Effector memory CD8-positive, alpha-beta T cell (primary cell): ENCODE measurements around the gene TRIM59.
A peak's percentile ranks its signal among the peaks of the same experiment; 100 is the strongest.

ENCODE experiments used
- ATAC-seq: fragments of 150-1000 bp; cut with Tn5 transposase; replicated peaks from 2 replicates; pipeline ENCODE4 v1.10.0; 2021; ENCODE audit warnings: mild to moderate bottlenecking, moderate library complexity
- DNase-seq, 3 experiments: peaks; one replicate each; pipeline ENCODE4 v3.0.0; 2021
- H3K27ac Mint-ChIP-seq, 2 donors: one replicate each; pipeline ENCODE4 v1.8.0; 2022; ENCODE audit warnings: mild to moderate bottlenecking in 2 of 2, mixed read lengths in 2 of 2, moderate library complexity in 2 of 2
- H3K27me3 Mint-ChIP-seq, 2 donors: one replicate each; pipeline ENCODE4 v1.8.0; 2022; ENCODE audit warnings: mixed read lengths in 2 of 2
- H3K36me3 Mint-ChIP-seq: one replicate; pipeline ENCODE4 v1.8.0; 2022; ENCODE audit warnings: mild to moderate bottlenecking, moderate library complexity, mixed read lengths; ENCODE audit not compliant: insufficient read depth
- H3K4me1 Mint-ChIP-seq, 2 donors: one replicate each; pipeline ENCODE4 v1.8.0; 2022; ENCODE audit warnings: low read depth in 2 of 2, mixed read lengths in 2 of 2
- H3K4me3 Mint-ChIP-seq, 2 donors: one replicate each; pipeline ENCODE4 v1.8.0; 2022; ENCODE audit warnings: mild to moderate bottlenecking in 2 of 2, mixed read lengths in 2 of 2, moderate library complexity in 2 of 2
- H3K9me3 Mint-ChIP-seq, 2 donors: one replicate each; pipeline ENCODE4 v1.8.0; 2022; ENCODE audit warnings: mixed read lengths in 2 of 2

The TRIM59 gene

DNA sequence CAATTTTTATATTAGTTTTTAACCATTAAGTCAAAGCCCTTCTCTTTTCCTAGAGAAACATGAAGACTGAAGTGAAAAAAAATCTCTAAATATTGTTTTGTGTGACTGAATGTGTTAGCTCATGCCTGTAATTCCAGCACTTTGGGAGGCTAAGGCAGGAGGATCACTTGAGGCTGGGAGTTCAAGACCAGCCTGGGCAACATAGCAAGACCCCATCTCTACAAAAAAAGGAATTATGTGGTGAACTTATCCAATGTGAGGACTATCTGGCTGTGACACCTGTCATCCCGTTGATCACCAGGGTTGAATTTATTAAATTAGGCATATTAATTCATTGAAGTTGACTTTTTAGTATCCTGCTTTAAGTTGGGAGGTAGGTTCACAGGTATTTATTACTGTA lies 37.1 kb downstream of the TRIM59 start:
- Mint-ChIP-seq H3K36me3 (peaks cover 32% of the 10 kb centered on the region), H3K9me3 (no peaks in the 10 kb centered on the region)

DNA sequence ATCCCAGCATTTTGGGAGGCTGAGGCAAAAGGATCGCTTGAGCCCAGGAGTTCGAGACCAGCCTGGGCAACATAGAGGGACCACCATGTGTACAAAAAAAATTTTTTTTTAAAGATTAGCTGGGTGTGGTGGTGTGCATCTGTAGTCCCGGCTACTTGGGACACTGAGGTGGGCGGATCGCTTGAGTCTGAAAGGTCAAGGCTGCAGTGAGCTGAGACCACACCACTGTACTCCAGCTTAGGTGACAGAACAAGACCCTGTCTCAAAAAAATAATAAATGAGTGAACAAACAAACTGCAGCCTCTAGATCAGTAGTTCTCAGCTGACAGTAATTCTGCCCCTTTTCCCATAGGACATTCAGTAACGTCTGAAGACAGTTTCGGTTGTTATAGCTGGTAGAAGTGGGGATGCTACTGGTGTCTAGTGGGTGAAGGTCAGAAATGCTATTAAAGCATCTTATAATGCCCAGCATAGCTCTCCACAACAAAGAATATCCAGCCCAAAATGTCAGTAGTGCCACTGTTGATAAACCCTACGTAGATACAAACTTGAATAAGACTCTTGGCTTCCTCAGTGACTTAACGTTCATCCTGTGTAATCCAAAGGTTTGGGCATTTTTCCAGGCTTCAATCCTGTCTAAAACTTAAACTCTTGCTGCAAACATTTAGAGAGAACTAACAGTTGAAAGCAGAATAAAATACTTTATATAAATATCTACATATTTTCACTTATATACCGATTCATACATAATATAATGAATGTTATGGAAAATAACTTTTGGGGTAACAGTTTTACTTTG lies 39.6 kb downstream of the TRIM59 start:
- no peak for DNase-seq
- Mint-ChIP-seq H3K4me3 (no peak overlapping the region), H3K36me3 (peaks cover 20% of the 10 kb centered on the region), H3K27ac (no peak overlapping the region), H3K4me1 (peaks cover 0 to 4% of the 10 kb centered on the region in 2 donors), H3K27me3 (no peaks in the 10 kb centered on the region), H3K9me3 (no peaks in the 10 kb centered on the region)
- ATAC-seq: no peak

More for the DNA sequence above, 37.1 kb downstream of the TRIM59 start:
- no peaks in the 10 kb centered on the region for H3K27me3 Mint-ChIP-seq
- no peak overlapping the region for H3K27ac Mint-ChIP-seq
- DNase-seq: no peak
- no peak for ATAC-seq
- H3K4me3 Mint-ChIP-seq: no peak overlapping the region
- peaks cover 3 to 12% of the 10 kb centered on the region in 2 donors for H3K4me1 Mint-ChIP-seq

DNA sequence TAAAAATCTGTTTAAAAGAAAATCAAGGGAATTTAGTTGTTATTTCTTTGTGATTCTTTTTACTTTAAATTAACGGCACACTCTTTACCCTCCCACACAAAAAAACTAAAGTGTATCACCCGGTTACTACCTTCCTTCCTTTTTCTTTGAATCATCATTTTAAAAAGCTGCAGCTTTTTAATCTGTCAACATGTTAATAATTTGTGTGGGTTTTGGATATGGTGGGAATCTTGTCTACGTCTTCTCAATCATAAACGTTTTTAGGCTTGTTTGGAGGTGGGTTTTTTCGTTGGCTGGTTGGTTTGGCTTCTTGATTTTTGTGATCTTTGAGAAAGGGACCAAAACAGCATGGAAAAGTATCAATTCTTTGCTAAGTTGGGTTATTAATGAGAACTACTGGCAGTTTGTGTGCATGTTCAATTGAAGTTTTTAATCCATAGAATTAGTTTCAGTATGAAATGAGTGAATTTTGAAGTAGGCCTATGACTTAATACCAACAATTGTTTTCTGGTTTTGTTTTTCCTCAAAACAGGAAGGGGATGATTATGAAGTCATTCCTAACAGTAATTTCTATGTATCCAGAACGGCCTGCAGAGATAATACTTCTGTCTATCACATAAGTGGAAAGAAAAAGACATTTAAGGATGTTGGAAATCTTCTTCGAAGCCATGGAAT lies 45.7 kb downstream of the TRIM59 start:
- H3K27me3 Mint-ChIP-seq: peaks cover 6 to 11% of the 10 kb centered on the region in 2 donors
- peaks cover 19 to 25% of the 10 kb centered on the region in 2 donors for H3K4me1 Mint-ChIP-seq
- peak overlapping the region; percentile 53 to 90 for H3K27ac Mint-ChIP-seq
- peaks cover 28% of the 10 kb centered on the region for H3K36me3 Mint-ChIP-seq
- DNase-seq (no peak), ATAC-seq (no peak)
- H3K9me3 Mint-ChIP-seq: no peaks in the 10 kb centered on the region
- peak overlapping the region; percentile 70 to 96 for H3K4me3 Mint-ChIP-seq

DNA sequence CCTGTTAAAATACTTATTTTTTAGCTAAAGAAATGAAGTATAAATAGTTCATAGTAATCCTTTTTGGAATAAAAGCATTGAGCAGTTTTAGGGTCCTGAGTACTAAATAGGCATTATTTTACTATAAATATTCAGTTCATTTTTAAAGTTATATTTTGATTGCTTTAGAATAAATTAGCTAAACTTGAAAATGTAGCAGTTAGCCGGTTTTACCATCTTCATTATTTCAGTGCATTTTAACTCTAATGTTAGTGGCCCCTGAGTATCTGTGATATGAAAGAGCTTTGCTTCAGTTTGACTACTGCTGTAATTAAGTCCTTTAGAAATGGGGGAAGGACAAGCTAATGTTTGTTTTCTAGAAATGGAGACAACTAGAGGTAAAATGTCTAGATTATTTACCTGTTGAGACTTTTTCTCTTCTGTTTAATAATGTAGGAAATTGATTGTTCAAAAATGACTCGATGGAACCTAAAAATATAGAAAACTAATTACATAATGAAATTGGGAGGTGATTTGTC lies 46.5 kb downstream of the TRIM59 start:
- Mint-ChIP-seq H3K27ac (peak overlapping the region; percentile 10 to 90), H3K36me3 (peaks cover 35% of the 10 kb centered on the region), H3K27me3 (peaks cover 6 to 11% of the 10 kb centered on the region in 2 donors), H3K4me1 (peaks cover 25 to 32% of the 10 kb centered on the region in 2 donors), H3K4me3 (peak overlapping the region; percentile 96 to 97), H3K9me3 (no peaks in the 10 kb centered on the region)
- ATAC-seq (no peak), DNase-seq (no peak)

DNA sequence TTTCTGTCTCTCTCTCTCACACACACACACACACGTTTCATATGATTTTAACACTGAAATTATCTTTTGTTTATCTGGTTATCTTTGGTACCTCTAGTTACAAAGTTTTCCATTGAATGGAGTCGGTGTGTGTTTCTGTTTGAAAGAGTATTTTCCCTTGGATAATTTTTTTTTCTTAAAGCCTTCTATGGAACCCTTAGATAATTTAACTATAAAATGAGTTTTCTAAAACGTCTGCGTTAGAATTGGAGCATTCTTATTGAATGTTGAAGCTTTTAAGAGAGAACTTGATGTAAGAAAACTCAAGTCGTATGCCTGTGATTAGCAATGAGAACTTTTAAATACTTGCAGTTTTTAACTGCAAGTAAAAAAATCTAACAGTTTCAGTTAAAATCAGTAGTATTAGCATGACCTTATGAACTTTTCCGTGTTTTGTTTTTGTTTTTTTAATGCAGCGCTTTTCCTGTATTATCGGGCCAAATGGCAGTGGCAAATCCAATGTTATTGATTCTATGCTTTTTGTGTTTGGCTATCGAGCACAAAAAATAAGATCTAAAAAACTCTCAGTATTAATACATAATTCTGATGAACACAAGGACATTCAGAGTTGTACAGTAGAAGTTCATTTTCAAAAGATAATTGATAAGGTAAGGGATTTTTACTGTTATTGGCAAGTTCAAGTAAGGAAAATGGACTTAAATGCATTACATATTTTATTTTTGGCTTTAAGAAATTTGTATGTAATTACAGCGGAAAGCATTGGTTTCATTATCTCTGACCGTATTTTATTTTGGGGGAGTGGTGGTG lies 47.2 kb downstream of the TRIM59 start:
- H3K9me3 Mint-ChIP-seq: no peaks in the 10 kb centered on the region
- H3K27ac Mint-ChIP-seq: peak overlapping the region; percentile 10 to 61
- ATAC-seq (no peak), DNase-seq (no peak)
- peaks cover 37% of the 10 kb centered on the region for H3K36me3 Mint-ChIP-seq
- peaks cover 25 to 33% of the 10 kb centered on the region in 2 donors for H3K4me1 Mint-ChIP-seq
- peaks cover 6 to 11% of the 10 kb centered on the region in 2 donors for H3K27me3 Mint-ChIP-seq
- peak overlapping the region; percentile 96 to 97 for H3K4me3 Mint-ChIP-seq

DNA sequence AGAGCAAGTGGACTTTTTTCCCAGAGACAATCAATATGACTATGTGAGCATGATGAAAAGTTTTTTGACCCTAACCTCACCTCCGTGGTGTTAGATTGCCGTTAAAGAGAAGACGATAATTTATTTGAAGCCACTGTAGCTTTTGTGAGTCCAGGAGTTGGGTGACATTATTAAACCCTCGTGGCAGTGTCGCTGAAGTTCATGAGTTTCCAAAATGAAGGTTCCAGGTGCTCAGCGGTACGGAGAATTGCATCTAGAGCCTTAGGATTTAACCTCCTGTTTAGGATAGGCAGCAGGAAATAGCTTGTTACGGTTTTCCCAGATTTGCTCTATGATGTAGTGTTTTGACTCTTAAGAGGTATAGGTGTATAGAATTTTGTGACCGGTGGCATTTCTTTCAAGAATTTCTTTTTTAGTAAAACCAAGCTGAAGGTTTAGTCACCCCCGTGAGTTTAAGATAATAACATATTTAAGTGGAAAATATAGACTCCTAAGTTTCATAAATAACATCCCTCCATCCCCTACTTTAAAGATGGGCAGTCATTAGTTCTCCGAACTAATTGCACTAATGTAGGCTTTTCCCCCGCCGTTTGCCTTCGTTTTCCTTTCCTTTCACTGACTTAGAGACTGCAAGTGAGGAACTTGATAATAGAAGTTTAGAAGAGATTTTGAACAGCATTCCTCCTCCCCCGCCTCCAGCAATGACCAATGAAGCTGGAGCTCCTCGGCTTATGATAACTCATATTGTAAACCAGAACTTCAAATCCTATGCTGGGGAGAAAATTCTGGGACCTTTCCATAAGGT lies 48.1 kb downstream of the TRIM59 start:
- DNase-seq (no peak), ATAC-seq (no peak)
- Mint-ChIP-seq H3K27me3 (peaks cover 6 to 11% of the 10 kb centered on the region in 2 donors), H3K36me3 (peaks cover 37% of the 10 kb centered on the region), H3K27ac (peak overlapping the region; percentile 61 to 72), H3K4me3 (peak overlapping the region; percentile 96 to 97), H3K4me1 (peaks cover 25 to 33% of the 10 kb centered on the region in 2 donors), H3K9me3 (no peaks in the 10 kb centered on the region)

DNA sequence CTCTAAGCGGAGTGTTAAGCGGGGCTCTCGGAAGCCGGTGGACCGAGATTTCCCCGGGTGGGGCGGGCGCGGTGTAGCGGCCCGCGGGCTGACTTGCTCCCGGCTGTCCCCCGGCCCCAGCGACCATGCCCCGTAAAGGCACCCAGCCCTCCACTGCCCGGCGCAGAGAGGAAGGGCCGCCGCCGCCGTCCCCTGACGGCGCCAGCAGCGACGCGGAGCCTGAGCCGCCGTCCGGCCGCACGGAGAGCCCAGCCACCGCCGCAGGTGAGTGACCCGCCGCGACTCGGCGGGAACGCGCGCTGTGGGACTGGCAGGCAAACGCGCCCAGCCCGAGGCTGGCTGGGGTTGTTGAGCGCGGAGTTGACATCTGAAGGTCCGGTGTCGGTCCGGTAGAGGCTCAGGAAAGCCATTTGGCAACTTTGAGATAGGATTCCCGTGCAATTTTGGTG lies 48.9 kb downstream of the TRIM59 start:
- H3K36me3 Mint-ChIP-seq: peaks cover 37% of the 10 kb centered on the region
- no peaks in the 10 kb centered on the region for H3K9me3 Mint-ChIP-seq
- H3K27me3 Mint-ChIP-seq: peaks cover 6 to 11% of the 10 kb centered on the region in 2 donors
- ATAC-seq (no peak), DNase-seq (peak; percentile 4 to 7 (median 4))
- H3K4me1 Mint-ChIP-seq: peaks cover 28 to 33% of the 10 kb centered on the region in 2 donors
- H3K27ac Mint-ChIP-seq: peak overlapping the region; percentile 61 to 100
- peak overlapping the region; percentile 96 to 97 for H3K4me3 Mint-ChIP-seq

DNA sequence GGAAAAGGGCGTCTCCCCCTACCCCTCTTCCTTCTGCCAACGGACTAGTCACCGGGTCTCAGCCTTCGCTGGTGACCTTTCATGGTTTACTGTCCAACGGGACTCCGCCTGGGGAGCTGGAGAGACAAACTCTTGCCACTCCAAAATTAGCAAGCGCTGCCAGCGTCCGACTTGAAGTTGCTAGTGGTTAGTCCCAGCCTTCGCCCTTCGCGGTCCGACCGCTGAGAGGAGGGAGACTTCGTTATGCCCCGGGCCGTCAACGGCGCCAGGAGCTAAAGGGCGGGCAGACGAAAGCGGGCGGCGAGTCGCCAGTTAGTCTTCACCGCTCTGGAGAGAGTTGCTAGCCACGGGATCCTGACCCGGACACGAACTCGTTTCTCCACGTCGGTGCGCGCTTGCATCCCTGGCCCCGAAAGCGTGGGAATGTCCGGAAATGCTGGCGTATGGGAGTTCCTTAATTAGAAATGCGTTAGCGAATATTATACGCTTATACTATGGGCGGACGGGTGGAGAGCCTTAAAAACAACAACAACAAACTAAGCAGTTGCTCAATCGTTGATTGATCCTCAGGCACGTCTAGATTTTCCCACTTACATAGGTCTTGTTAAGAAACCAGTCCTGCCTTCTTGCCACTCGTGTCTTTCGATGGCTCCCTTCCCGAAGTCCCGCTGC lies 49.4 kb downstream of the TRIM59 start:
- DNase-seq (peak in 2 of 3 experiments; percentile 19 to 39), ATAC-seq (no peak)
- Mint-ChIP-seq H3K9me3 (no peaks in the 10 kb centered on the region), H3K4me1 (peaks cover 28 to 33% of the 10 kb centered on the region in 2 donors), H3K27me3 (peaks cover 6 to 11% of the 10 kb centered on the region in 2 donors), H3K27ac (peak overlapping the region; percentile 99 to 100), H3K4me3 (peak overlapping the region; percentile 96 to 97), H3K36me3 (peaks cover 37% of the 10 kb centered on the region)

DNA sequence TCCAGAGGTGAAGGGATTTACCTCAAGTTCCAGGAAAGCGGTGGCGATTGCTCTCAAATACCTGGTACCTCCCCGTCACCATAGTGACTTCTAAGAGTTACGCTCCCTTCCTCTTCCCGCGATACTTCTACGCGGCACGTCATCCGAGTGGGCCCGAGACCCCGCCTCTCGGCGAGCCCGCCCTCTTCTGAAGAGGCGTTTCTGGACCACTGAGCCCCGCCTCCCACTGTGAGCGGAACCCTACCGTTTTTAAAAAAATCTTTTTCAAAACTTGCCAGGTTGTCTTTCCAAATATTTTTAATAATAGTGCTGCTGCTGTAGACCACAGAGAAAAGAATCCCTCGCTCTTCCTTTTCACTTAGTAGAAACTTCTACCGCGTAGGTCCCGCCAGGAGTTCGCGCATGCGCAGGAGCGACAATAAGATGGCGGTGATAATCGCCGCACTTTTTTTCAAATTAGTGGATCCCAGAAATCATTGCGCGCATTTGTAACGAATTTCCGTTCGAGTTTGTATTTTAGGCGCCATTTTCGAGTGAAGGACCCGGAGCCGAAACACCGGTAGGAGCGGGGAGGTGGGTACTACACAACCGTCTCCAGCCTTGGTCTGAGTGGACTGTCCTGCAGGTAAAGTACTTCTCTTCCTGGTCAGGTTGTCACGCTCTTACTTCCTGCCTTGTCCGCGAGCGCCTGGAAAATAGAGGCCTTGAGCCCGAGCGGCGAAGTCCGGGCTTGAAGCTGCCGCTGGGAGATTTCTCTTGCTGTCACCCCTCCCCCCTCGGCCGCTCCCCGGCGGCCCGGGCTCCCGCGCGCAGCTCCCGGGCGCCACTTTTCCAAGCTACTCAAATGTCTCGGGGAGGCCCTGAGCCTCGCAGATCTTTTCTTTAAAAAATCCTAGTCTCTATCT lies 50.2 kb downstream of the TRIM59 start, which contains the start of the genes IFT80 and SMC4:
IFT80 (minus strand) TSS at position 101 of the 905 bp plus-strand sequence. CDS start 14,625 bp downstream, outside the sequence.
SMC4 (plus strand) TSS at position 526 of the 905 bp plus-strand sequence. CDS start 1,177 bp downstream, outside the sequence.
- Mint-ChIP-seq H3K9me3 (no peaks in the 10 kb centered on the region), H3K36me3 (peaks cover 37% of the 10 kb centered on the region), H3K4me1 (peaks cover 26 to 36% of the 10 kb centered on the region in 2 donors), H3K27me3 (peaks cover 6 to 11% of the 10 kb centered on the region in 2 donors), H3K4me3 (peak within 1 kb of the TSS; percentile 96 to 97), H3K27ac (peak within 1 kb of the TSS; percentile 99 to 100)
- ATAC-seq: peak; percentile 95
- peak; percentile 95 to 97 (median 96) for DNase-seq

DNA sequence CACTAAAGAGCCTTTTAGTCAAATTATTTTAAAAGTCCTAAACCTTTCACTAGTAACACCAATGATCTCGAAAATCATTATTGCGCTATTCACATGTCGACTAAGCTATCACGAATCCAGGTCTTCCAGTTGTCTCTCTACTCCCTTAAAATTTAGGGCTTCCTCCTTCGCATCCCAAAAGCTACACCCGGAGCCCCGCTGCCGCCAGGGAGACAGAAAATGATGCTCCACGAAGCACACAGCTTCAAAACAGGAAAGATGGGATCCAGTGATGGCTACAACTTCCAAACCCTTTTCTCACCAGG lies 50.8 kb downstream of the TRIM59 start:
- H3K4me1 Mint-ChIP-seq: peaks cover 22 to 31% of the 10 kb centered on the region in 2 donors
- H3K4me3 Mint-ChIP-seq: peak overlapping the region; percentile 96 to 97
- no peaks in the 10 kb centered on the region for H3K9me3 Mint-ChIP-seq
- DNase-seq (no peak), ATAC-seq (peak; percentile 0)
- H3K27ac Mint-ChIP-seq: peak overlapping the region; percentile 99 to 100
- peaks cover 37% of the 10 kb centered on the region for H3K36me3 Mint-ChIP-seq
- peaks cover 6 to 11% of the 10 kb centered on the region in 2 donors for H3K27me3 Mint-ChIP-seq

DNA sequence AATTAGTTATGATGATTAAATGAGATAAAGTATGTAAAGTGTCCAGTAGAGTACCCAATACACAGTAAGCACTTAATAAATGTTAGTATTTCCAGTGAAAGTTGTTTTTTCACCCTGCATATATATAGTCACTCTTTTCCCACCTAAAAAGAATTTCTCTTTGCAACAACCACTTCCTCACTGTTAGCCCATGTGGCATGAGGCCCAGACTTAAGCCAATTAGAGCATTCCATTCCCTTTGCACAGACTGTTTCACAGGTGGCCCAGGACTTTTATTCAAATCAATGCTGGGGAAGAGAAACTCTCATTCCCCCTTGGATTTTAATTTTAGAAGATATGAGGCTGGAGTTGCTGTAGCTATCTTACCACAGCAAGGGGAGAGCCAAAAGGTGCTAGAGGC lies 54.3 kb downstream of the TRIM59 start:
- DNase-seq (no peak), ATAC-seq (no peak)
- no peak overlapping the region for H3K27ac Mint-ChIP-seq
- H3K36me3 Mint-ChIP-seq: peaks cover 23% of the 10 kb centered on the region
- H3K27me3 Mint-ChIP-seq: no peaks in the 10 kb centered on the region
- H3K4me3 Mint-ChIP-seq: no peak overlapping the region
- H3K4me1 Mint-ChIP-seq: peaks cover 13 to 23% of the 10 kb centered on the region in 2 donors
- H3K9me3 Mint-ChIP-seq: no peaks in the 10 kb centered on the region
